Stimulated activated CD8-positive, alpha-beta memory T cell treated with anti-CD3 and anti-CD28 coated beads, Interleukin-4, amount 100 ng/mL, for 24 hours (primary cell): ENCODE results near the gene BFAR.
"Not testable (repeated sequence)": the region's sequence is repeated elsewhere in the genome, so short reads cannot be mapped to it uniquely, and the experiment has no call there.

Experiments
- DNase-seq: peaks from one replicate; pipeline ENCODE4 v3.0.0-alpha.2; 2020; ENCODE audit warnings: low read depth

BFAR gene

GRCh38 chr16:14701859-14702258, 69.1 kb downstream of the BFAR start:
- DNase-seq = not testable (repeated sequence)

GRCh38 chr16:14702672-14703071, 69.9 kb downstream of the BFAR start:
- DNase-seq = not testable (repeated sequence)

GRCh38 chr16:14703156-14704011, 70.6 kb downstream of the BFAR start, which contains the start of gene NPIPA3:
Gene NPIPA3 (plus strand): TSS chr16:14703411. CDS start chr16:14708944, 5,533 bp downstream.
- DNase-seq = not testable (repeated sequence)
